ENCODE measurements around the gene CDKAL1. TPM values are rescaled to one million over a fixed set of nuclear protein-coding genes. Genes with fewer than 3 reads are reported as not detected.

CDKAL1 gene
- total and polyA plus RNA-seq, 9 of the 15 experiments (the other 6 are each of a cell fraction or from before 2014, with no cell fraction given), result 11.2 to 36.3 (median 20.1) TPM

GRCh38 chr6:21140966-21141365 lies 606.7 kb downstream of the CDKAL1 start:
- CTCF ChIA-PET (ENCODE audit: low intra/inter-chr PET ratio), result no interaction called here
- H3K27ac ChIP-seq (ENCODE audit: extremely low read depth, low read depth, low read length), result no peak overlapping the region
- POLR2A ChIA-PET, result no interaction called here
- no TSS peak for BruUV-seq (replicated peaks)
- 66% methylated on average over 6 of the region's 6 CpGs for WGBS (ENCODE audit: insufficient coverage, low coverage, missing lambda C conversion rate)
- no peaks in the 10 kb centered on the region for H3K9me1 ChIP-seq (ENCODE audit: control insufficient read depth, insufficient read depth, low read length)
- H4K20me1 ChIP-seq (replicated peaks; ENCODE audit: control insufficient read depth, insufficient read depth, low read length), result no peaks in the 10 kb centered on the region
- no peaks in the 10 kb centered on the region for H3K36me3 ChIP-seq (ENCODE audit: control insufficient read depth, insufficient read depth, low read length)
- H3K9me3 ChIP-seq (replicated peaks; ENCODE audit: control insufficient read depth, insufficient read depth, low read depth, low read length), result no peaks in the 10 kb centered on the region
- H3K27me3 ChIP-seq (ENCODE audit: control insufficient read depth in 2 of 2, insufficient read depth in 2 of 2, low read length in 2 of 2), result no peaks in the 10 kb centered on the region
- FAIRE-seq (no peak), DNase-seq (ENCODE audit: extremely low read depth in 1 of 4, low spot score in 3 of 4) (no peak), ATAC-seq (no peak)
- H3K79me2 ChIP-seq (ENCODE audit: control insufficient read depth, insufficient read depth, low read length), result no peaks in the 10 kb centered on the region
- no peak overlapping the region for H3K4me2 ChIP-seq (ENCODE audit: insufficient read depth, low read length)
- intact Hi-C loops (cut with micrococcal nuclease) (no loop called here), in situ Hi-C loops (cut with MboI) (no loop called here)
- no peak overlapping the region for H3K4me3 ChIP-seq
- no peak overlapping the region for H3K9ac ChIP-seq (ENCODE audit: insufficient read depth in 1 of 2, low read depth in 2 of 2, low read length in 2 of 2)
- H3K4me1 ChIP-seq (replicated peaks in 1 of 2; ENCODE audit: control insufficient read depth in 2 of 2, insufficient read depth in 2 of 2, low read length in 2 of 2), result no peaks in the 10 kb centered on the region
- H2AFZ ChIP-seq (ENCODE audit: low read depth, low read length), result no peak overlapping the region
- TF ChIP-seq ZNF146 (CRISPR knock-in tag; IDR thresholded peaks at IDR 0.05; ENCODE audit: unreplicated experiment) (no peak), ZFP91 (CRISPR knock-in tag; IDR thresholded peaks at IDR 0.05) (no peak), STAG1 (CRISPR knock-in tag; IDR thresholded peaks at IDR 0.05; ENCODE audit: borderline replicate concordance) (no peak), ZNF695 (CRISPR knock-in tag; IDR thresholded peaks at IDR 0.05) (no peak), ZBTB5 (IDR thresholded peaks at IDR 0.05) (no peak), U2AF2 (optimal IDR thresholded peaks at IDR 0.05; ENCODE audit: low read depth, low read length) (no peak), SNRNP70 (optimal IDR thresholded peaks at IDR 0.05; ENCODE audit: low read depth, low read length) (no peak), MED1 (CRISPR knock-in tag; IDR thresholded peaks at IDR 0.05; ENCODE audit: borderline replicate concordance) (no peak), SRSF9 (IDR thresholded peaks at IDR 0.05; ENCODE audit: borderline replicate concordance, low read depth, low read length) (no peak), CEBPZ (IDR thresholded peaks at IDR 0.05; ENCODE audit: borderline replicate concordance, low read depth, low read length) (no peak), ATF2 (CRISPR knock-in tag; IDR thresholded peaks at IDR 0.05) (no peak), TFAM (CRISPR knock-in tag; conservative IDR thresholded peaks at IDR 0.05) (no peak), PHB2 (IDR thresholded peaks at IDR 0.05; ENCODE audit: low read depth) (no peak), SIRT6 (IDR thresholded peaks at IDR 0.05; ENCODE audit: low read depth, low read length) (no peak)

Measured in K562 (cell line).